GM19467 (cell line): ENCODE measurements around the gene GSTM5.
"Not testable (repeated sequence)": the region's sequence is repeated elsewhere in the genome, so short reads cannot be mapped to it uniquely, and the experiment has no call there.

Source experiments
- ATAC-seq: cut with Tn5 transposase; IDR thresholded peaks from one replicate; pipeline ENCODE4 v1.9.1; 2021; ENCODE audit warnings: mild to moderate bottlenecking, moderate library complexity; ENCODE audit not compliant: unreplicated experiment

Gene GSTM5

DNA sequence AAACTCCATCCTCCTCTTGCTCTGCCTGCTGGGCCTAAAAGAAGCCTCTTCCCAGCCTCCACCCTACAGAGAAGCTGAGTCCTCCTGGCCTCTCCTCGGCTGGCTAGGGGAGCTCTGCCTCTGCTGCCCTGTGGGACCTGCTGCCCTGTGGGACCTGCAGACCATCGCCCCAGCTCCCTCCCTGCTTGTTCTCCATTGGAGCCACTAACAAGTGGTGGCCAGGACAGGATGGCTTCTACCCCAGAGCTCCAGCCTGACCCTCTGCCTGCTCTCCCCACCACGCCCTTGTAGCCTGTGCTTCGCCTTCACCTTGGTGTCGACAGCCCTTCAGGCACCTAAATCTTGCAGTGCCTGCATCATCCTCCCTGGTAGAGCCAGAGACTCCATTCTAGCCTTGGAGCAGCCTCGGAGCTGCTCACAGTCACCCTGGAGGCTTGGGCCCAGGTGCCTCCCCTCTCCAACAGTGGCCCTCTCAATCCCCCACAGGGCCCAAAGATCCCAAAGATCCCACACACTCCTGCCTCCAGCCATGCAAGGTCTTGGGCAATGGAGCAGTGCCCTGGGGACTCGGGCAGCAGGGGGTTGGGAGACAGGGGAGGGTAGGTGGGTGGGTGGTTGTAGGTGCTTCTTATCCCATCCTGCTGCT, 48.7 kb downstream of the GSTM5 start:
- no peak for ATAC-seq

DNA sequence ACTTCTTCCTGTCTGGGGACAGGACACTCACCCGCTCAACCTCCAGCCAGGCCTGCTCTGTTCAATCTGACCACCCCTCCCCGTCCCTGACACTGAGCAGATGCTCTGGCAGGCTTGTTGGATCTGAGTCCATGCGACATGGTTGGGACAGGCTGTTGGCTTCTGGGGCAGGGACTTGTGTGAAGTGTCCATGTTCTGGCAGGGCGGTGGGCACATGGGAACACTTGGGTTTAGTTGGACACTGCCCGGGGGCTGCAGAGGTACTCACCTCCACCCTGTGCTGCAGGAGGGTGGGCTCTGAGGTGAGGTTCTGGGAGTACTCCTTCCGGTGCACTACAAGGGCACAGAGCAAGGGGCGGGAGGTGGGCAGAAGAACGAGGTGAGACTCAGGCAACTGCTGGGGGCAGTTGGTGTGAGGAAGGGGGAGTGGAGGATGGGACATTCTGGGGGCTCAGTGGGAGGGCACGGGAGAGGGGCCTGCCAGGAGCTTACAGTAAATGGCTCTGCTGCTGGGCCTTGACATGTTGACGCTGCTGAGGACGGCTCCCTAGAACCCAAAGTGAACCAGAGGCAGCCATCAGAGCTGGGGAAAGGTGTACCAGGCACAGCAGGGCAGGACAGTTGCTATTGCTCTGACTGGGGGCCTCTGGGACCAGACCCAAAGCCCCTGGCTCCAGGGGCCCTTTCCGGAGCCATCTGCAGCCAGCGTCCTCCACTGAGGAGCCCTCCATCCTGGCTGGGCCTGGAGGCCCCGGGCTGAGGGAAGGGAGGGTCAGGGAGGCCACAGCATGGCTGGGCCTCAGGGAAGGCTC, 49.4 kb downstream of the GSTM5 start:
- ATAC-seq, result no peak

DNA sequence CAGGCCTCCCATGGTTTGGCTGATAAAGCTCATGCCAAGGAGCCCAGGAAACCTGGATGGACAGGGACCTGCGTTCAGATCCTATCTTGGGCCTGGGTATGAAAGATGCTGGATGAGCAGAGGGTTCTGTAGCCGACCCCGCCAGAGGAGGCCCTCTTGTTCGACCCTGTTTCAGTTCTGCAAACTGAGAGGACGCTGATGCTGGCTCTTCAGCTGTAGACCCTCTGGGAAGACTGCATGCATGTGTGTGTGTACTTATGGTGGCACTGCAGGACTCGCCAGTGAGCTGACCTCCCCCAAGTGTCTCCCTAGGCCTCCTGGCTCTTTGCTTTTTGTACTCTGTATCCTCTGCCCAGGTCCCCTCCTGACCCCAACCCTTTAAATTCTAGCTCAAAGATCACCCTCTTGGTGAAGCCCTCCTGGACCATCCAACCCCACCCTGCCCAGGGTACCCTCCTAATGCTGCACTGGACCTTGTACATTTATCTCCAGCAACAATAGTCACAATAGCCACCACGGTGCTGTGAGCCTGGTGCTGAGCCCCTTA, 50.1 kb downstream of the GSTM5 start:
- no peak for ATAC-seq

DNA sequence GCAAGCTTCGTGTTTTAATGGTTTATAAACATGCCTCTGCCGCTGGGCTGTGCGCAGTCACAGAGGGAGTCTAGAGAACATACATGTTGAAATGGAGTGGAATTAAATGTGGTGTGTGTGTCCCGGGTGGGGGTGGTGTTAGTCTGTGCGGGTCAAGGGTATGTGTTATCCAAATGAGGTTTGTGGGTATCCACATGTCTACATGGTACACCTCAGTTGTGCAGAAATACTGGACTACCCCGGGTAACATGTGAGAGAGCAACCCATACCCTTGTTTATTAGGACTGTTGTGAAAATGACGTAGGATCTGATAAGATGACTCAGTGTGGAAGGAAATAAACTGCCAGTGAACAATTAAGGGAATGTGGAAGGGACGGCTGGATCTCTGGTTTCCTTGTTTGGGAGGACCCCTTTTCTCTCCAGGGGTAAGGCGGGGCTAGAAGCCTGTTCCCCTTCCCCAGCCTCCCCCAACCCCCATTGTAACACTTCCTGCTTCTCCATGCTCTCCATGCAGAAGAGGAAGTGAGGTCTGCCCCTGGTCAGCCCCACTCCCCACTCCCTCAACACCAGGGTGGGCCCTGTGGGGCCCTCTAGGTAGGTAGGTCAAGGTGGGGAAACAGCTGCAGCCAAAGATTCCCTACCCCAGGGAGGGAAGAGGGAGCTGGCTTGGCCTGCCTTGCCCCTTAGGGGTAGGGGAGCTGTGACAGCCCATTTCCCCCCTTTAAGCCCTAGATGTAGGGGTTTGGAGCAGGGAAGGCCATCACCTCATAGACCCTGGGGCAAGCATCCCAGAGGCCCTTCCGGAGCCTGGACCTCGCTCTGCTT, 51.0 kb downstream of the GSTM5 start:
- no peak for ATAC-seq

DNA sequence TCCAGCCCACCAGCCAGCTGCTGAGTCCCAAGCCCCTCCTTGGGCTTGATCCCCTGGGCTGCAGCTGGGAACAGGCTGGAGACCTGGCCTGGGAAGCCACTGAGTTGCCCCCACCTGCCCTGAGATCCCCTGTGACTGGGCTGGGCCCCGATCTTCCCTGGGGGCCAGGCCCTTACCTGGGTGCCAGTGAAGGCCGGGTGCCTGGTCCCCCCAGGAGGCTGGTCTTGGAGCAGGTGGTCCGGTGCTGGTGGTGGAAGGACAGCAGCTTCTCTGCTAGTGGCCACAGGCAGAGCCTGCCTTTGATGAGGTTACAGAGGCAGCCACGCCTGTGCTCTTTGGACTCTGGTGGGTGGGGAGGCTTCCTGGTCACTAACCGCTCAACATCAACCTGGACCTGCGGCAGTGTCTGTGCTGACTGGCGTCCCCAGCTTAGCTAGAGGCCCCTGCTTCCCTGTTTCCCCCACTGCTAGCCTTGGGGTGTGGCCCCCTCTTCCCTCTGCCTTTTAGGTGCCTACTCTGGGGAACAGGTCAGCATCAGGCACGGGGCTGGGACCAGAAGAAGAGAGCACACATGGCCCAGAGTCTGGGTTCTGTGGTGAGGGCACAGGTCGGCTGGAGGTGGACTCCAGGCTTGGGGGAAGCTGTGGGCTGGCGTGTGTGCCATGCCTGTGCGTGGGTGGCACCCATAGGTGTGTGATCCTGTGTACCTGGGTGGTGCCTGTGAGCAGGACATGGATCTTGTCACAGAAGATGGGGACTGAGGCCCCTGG, 51.8 kb downstream of the GSTM5 start, which contains the start of gene EPS8L3:
EPS8L3 (minus strand) TSS at position 278 of the 770 bp plus-strand sequence. CDS start 2,174 bp downstream, outside the sequence.
- ATAC-seq, result no peak

DNA sequence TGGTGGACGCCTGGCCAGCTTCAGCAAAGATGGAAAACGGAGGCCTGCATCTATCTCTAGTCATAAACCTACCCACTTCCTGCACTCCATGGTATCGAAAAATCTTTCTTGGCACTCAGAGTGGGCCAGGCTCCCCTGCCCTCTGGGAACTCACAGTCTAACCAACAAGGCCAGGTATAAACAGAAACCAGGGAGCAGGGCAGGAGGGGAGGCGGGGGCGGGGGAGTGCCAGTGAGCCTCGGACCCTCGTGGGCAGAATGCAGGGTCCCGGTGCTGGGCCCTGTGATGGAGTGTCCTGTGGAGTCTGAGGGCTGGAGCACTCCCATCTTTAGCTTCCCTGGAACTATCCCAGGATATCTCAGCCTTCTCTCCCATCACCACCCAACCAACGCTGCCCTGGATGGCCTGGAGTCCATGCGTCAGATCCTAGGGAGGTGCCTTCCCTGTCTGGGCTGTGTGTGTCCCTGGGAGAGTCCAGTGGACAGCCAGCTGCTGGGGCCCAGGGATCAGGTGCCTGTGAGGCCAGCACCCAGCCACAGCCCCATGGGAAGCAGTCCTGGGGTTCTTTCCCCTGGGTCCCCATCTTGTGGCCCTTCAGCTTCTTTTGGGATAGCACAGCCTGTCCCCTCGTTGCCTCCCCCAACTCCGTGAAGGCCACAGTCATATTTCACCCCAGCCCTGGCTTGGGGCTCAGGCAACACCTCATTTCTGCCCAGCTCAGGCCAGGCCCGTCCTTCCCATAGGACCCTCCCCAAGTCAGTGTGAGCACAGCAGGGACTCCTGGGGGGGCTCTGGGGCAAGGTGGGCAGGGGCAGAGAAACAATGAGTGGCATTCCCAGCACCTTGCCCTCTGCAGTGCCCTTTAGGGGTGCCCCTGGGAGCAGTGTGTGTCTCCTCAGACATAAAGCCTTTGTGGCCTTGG, 52.8 kb downstream of the GSTM5 start:
- no peak for ATAC-seq

DNA sequence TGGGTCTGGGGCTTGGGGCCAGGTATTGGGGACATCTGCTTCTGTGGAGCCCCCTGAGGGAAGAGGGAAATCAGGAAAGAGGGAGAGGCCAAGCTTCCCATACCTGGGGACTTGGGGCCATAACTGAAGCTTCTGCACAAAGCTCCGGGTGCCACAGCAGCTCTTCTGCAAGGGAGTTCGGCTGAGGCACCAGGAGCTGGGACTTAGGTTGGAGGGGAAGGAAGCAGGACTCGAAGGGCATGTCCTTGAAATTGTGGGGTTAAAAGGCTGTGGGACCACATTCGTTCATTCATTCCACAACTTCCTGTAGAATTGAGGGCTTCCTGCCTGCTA, 53.4 kb downstream of the GSTM5 start:
- ATAC-seq, result no peak

DNA sequence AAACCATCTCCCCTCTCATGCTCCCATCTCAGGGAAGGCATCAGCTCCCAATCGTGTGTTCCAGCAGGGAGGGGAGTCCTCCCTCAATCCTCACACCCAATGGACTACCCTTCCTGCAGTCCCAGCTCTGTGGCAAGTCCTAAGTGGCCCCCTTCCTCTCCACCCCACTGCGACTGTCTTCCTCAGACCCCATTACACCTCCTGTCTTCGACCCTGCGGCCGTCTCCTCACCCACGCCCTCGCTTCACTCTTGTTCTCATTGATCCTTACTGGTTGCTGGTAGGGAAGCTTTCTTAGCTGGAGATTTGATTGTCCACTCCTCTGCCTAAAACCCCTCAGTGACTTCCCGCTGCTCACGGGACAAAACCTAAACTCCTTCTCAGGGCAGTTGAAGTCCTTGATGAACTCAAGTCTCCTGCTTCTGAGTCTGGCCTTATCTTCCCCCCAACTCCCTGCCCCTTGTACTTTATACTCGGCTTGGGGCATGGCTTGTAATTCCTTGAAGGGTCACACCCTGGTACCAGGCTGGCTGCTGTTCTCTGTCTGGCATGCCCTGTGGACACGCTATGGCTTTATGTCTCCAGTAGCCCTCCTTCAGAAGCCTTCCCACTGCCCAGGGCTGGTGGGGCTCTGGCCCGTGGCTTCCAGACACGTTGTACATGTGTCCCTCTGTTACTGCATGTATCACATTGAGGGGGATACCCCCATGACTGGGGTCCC, 54.0 kb downstream of the GSTM5 start:
- ATAC-seq, result no peak

DNA sequence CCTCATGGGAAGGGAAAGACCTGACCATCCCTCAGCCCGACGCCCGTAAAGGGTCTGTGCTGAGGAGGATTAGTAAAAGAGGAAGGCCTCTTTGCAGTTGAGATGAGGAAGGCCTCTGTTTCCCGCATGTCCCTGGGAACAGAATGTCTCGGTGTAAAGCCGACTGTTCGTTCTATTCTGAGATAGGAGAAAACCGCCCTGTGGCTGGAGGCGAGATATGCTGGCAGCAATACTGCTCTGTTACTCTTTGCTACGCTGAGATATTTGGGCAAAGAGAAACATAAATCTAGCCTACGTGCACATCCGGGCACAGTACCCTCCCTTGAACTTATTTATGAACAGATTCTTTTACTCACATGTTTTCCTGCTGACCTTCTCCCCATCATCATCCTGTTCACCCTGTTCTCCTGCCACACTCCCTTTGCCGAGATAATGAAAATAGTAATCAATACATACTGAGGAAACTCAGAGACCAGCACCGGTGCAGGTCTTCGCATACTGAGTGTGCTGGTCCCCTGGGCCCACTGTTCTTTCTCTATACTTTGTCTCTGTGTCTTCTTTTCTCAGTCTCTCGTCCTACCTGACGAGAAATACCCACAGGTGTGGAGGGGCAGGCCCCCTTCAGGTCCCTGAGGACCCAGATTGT, 55.1 kb downstream of the GSTM5 start:
- ATAC-seq, result not testable (repeated sequence)
